ENCODE data around the gene NLRP13.

GRCh38 chr19:55858969-55859368 lies 73.2 kb downstream of the NLRP13 start:
- TF ChIP-seq POLR2A (IDR thresholded peaks at IDR 0.05): no peak
- TF ChIP-seq CTCF (IDR thresholded peaks at IDR 0.05): no peak
- TF ChIP-seq EP300 (IDR thresholded peaks at IDR 0.05; ENCODE audit: low read depth): no peak

Measured in transverse colon (tissue), 3 donors.